GM03348 (cell line): ENCODE measurements around the gene PPP1R37.

Experiments
- DNase-seq: peaks from one replicate; pipeline ENCODE4 v3.0.0; 2012; ENCODE audit warnings: low spot score

Gene PPP1R37

GRCh38 chr19:45138303-45138751, 45.3 kb downstream of the PPP1R37 start:
- no peak for DNase-seq

DNA sequence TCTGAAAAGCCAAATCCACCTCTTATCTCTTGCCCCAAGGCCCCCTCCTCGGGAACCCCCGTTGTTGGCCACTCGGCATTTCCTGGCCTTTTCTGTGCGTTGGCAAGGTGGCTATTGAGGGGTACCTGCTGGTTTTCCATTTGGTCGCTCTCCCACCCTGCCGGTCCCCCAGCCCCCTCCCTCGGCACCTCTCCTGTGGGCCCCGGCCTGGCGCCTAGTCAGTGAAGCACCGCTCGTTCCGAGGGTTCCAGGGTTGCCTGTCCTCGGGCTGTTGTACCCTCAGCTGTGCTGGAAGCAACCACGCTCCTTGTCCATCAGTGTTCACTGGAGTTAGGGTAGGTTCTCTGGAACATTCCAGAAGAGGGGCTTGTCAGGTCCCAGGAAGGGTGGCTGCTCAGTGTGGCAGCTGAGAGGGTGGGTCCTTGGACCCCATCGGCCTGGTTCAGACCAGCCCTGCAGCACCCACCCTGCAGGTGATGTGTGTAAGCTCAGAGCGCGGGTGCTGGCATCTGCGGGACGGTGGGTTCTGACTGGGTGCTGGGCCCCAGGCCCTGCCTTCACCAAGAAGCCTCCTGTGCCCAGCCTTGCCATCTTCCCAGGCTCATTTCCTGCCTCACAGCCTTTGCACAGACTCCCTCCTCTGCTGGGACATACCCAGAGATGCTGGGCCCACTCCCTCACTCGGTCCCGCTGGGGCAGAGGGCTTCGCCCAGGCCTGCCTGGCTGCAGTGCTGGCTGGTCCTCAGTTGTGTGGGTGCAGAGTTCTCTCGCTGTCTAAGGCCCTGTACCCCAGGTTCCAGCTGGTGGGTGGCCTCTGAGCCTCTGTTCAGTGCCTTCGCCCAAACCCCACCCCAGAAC, 46.5 kb downstream of the PPP1R37 start:
- no peak for DNase-seq

DNA sequence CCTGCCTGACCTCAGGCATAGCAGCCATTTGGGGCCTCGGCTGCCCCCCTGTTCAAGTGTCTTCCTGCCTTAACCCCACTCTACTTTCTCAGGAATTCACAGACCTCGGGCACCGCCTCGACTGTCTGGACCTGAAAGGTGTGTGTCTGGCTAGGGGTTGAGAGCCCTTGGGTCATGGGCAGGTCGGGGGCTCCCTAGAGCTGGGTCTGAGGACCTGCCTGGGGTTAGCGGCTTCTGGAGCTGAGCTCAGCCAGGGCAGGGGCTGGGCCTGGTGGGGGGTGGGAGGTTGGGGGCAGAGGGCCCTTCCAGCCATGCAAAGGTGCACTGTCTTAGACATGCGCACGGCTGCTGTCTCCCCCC, 47.1 kb downstream of the PPP1R37 start:
- DNase-seq = no peak

- no peak for DNase-seq
Measured at GRCh38 chr19:45140533-45140932, 47.6 kb downstream of the PPP1R37 start.

DNA sequence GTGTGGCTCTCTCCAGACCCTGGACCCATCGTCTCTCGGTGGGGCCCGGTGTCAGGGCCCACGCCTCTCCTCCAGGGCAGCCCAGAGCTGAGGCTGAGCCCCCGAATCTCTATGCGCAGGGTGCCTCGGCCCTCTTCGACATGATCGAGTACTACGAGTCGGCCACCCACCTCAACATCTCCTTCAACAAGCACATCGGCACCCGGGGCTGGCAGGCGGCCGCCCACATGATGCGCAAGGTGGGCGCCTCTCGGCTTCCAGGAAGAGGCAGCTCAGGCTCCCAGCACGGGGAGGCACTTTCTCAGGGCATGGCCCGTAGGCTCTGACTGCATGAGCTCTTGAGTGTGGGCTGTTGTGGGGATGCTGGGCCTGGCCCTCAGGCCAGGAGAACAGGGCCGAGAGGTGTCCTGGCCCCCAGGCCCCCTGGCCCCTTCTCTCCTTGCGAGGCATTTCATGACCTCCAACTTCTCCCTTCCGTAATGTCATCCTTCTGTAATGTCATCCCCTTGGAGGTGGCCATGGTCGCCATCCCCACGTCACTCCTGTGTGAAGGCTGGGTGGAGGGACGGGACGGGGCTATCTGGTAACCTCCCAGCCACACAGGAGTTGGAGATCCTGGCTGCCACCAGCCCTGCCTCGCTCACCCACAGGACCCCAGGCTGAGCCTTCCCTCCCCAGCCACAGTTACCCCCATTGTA, 48.4 kb downstream of the PPP1R37 start:
- no peak for DNase-seq

- DNase-seq = no peak
Measured at GRCh38 chr19:45142016-45142725, 49.2 kb downstream of the PPP1R37 start.

- no peak for DNase-seq
Measured at GRCh38 chr19:45142726-45143110, 49.7 kb downstream of the PPP1R37 start.

GRCh38 chr19:45144431-45145269, 51.7 kb downstream of the PPP1R37 start:
- DNase-seq = no peak

DNA sequence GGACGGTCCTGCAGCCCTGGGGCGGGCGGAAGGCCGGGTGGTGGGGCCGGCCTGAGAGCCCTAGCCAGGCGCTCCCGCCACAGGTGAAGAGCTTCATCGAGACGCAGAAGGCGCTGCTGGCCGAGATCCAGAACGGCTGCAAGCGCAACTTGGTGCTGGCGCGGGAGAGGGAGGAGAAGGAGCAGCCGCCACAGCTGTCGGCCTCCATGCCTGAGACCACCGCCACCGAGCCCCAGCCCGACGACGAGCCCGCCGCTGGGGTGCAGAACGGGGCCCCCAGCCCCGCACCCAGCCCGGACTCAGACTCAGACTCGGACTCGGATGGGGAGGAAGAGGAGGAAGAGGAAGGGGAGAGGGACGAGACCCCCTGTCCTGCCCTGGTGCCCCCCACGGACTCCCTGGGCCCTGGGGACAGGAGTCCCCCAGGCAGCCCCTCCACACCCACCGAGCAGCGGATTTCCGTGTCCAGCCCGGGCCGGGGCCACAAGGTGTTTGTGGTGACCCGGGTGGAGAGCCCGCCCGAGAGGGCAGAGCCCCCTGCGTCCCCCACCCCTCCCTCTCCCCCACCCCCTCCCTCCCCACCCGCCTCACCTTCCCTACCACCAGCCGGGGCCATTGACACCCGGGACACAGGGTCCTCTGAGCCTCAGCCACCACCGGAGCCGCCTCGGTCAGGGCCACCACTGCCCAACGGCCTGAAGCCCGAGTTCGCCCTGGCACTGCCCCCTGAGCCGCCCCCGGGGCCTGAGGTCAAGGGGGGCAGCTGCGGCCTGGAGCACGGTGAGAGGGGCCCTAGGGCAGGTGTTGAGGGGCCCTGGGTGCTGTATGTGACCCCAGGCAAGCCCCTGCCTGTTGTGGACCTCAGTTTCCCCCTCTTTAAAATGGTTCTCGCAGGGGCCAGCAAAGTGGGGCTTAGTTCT, 52.6 kb downstream of the PPP1R37 start:
- DNase-seq = no peak

DNA sequence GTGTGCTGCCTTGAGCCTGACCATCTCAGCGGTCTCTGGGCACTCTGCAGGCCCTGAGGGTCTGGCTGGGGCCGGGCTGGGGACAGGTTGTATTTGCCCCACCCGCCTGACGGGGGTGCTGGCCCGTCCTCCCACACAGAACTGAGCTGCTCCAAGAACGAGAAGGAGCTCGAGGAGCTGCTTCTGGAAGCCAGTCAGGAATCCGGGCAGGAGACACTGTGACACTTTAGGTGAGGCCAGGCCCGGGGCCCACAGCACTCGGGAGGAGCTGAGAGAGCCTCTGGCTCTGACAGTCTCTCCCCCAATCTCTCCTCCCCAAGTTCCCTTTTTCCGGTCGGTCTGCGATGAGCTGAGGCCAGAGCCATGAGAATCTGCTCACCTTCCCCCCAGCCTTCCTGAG, 53.3 kb downstream of the PPP1R37 start:
- no peak for DNase-seq

GRCh38 chr19:45146741-45147205, 53.8 kb downstream of the PPP1R37 start:
- no peak for DNase-seq

DNA sequence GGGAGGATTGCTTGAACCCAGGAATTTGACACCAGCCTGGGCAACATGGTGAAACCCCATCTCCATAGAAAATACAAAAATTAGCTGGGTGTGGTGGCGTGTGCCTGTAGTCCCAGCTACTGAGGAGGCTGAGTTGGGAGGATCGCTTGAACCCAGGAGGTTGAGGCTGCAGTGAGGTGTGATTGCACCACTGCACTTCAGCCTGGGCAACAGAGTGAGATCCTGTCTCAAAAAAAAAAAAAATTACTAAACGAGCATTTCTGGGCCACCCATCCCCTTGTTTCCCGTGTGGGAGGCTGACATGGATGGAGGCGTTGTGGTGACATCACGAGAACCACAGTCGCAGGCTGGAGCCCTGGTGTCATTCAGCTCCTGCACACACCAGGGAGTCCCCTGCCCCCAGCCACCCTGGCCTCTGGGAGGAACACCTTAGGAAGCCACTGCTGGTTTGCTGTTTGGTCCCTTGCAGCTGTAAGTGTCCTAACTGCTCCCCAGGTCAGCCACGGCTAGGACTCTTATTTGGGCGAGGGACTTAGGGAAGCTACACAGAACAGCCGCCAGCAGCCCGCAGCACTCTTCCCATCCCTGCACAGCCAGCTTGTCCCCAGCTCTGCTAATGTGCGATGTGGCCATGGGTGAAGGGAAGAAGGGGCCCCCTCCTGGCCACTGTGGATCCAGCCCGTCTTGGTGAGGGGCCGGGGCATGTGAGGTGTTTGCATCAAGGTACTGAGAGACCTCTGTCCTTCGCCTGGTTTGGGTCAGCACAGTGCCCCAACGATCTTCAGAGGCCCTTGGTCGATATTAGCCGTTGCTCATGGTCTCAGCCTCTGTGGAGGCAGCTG, 55.1 kb downstream of the PPP1R37 start:
- DNase-seq = no peak

- DNase-seq = no peak
Measured at GRCh38 chr19:45149129-45149528, 56.1 kb downstream of the PPP1R37 start.

- no peak for DNase-seq
Measured at GRCh38 chr19:45150180-45150579, 57.2 kb downstream of the PPP1R37 start.

DNA sequence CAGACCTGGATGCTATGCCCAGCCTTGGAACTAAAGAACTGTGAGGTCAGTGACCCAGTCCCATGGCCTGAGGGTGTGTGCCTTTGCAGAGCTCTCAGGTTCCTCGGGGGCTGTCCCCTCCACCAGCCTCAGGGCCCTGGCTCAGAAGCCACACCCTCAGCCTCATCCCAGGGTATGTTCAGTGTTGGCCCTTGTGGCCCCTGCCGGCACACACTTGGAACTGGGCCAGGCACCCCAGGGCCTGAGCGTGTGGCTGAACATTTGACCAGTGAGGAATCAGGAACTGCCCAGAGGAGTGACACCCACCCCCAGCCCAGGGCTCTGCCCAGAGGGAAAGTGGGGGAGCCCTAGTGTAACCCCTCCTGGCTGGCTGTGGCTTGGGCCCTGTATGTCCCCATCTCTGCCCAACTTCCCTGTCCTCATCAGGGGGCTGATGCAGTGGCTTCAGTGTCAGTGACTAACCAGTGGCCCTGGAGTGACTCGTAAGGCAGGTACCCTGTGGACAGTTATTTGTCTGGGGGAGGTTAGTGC, 57.8 kb downstream of the PPP1R37 start:
- DNase-seq = no peak

DNA sequence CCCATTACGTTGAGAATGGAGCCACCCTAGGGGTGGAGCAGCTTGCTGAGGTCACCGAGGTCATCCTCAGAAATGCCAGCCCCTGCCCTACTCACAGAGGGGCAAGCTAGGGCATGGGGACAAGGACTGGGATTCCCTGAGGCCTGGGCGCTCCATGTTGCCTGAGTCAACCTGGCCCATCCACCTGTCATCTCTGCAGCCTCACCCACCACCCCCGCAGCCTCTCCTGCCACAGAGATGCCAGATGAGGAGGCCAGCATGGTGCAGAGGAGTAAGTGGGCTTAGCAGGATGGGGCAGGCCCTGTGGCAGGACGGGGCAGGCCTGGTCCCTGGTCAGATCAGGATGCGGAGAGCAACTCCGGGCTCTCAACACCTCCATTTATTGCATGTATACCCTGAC, 58.3 kb downstream of the PPP1R37 start:
- DNase-seq = no peak

DNA sequence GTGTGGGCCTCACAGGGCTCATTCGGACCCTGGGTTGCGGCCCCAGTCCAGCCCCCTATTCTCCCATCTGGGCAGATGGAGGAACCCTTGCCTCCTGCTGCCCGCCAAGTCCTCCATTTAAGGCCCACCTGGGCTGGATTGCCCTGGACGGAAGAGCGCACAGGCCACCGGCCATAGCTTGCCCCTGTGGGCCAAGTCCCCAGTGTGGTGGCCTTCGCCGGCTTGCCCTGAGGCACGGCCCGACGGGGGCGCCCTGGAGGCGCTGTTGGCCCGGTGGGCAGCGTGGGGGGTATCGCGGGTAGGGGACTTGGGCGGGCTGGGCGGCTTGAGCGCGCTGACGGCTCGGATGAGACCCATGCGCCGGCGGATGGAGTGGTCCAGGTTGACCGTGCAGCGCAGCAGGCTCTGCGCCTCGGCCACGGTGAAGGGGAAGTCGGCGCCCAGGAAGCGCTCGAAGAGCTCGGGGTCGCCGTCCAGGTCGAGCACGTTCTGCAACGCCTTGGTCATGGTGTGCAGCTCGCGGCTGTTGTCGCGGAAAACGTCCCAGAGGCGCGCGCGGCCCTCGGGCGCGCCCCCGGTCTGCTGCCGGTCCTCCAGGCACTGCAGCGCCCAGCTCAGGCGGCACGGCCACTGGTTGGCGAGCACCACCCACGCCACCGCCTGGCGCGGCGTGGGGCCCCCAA, 59.0 kb downstream of the PPP1R37 start:
- DNase-seq = peak; percentile 36

- peak; percentile 48 for DNase-seq
Measured at GRCh38 chr19:45152504-45153338, 59.7 kb downstream of the PPP1R37 start.
